NCI-H1105 treated with DMSO at 0.1 percent for 48 hours (cell line): ENCODE results near the gene TMEM167B.
"Not testable (repeated sequence)": the region's sequence is repeated elsewhere in the genome, so short reads cannot be mapped to it uniquely, and the experiment has no call there.

Source experiments
- DNase-seq: peaks from one replicate; lab custom pipeline; 2025; lab: John Stamatoyannopoulos, UW

The TMEM167B gene

GRCh38 chr1:109113590-109114341 lies 23.2 kb downstream of the TMEM167B start, which contains the start of gene ELAPOR1:
Gene ELAPOR1 (plus strand): TSS chr1:109114115. CDS start chr1:109114184, 69 bp downstream.
- DNase-seq, result peak; percentile 92

GRCh38 chr1:109114342-109114674 lies 23.7 kb downstream of the TMEM167B start:
- no peak for DNase-seq

- no peak for DNase-seq
Measured at GRCh38 chr1:109115685-109116084, 25.1 kb downstream of the TMEM167B start.

- peak; percentile 93 for DNase-seq
Measured at GRCh38 chr1:109116286-109116685, 25.7 kb downstream of the TMEM167B start.

- no peak for DNase-seq
Measured at GRCh38 chr1:109118089-109118488, 27.5 kb downstream of the TMEM167B start.

GRCh38 chr1:109120356-109120755 lies 29.8 kb downstream of the TMEM167B start:
- no peak for DNase-seq

- no peak for DNase-seq
Measured at GRCh38 chr1:109131059-109131458, 40.5 kb downstream of the TMEM167B start.

- no peak for DNase-seq
Measured at GRCh38 chr1:109131800-109132199, 41.2 kb downstream of the TMEM167B start.

GRCh38 chr1:109133002-109133706 lies 42.6 kb downstream of the TMEM167B start:
- DNase-seq, result peak; percentile 68

- DNase-seq, result peak; percentile 56
Measured at GRCh38 chr1:109133815-109134214, 43.3 kb downstream of the TMEM167B start.

- peak; percentile 45 for DNase-seq
Measured at GRCh38 chr1:109134423-109134822, 43.9 kb downstream of the TMEM167B start.

- no peak for DNase-seq
Measured at GRCh38 chr1:109135940-109136339, 45.4 kb downstream of the TMEM167B start.

- no peak for DNase-seq
Measured at GRCh38 chr1:109136766-109137165, 46.2 kb downstream of the TMEM167B start.

GRCh38 chr1:109137958-109138357 lies 47.4 kb downstream of the TMEM167B start:
- no peak for DNase-seq

GRCh38 chr1:109138358-109138757 lies 47.8 kb downstream of the TMEM167B start:
- no peak for DNase-seq

GRCh38 chr1:109140392-109140791 lies 49.8 kb downstream of the TMEM167B start:
- no peak for DNase-seq

- DNase-seq, result no peak
Measured at GRCh38 chr1:109142260-109142659, 51.7 kb downstream of the TMEM167B start.

GRCh38 chr1:109142725-109143124 lies 52.2 kb downstream of the TMEM167B start:
- DNase-seq, result not testable (repeated sequence)
